ENCODE measurements around the gene FAM161A.

The FAM161A gene, protein sequence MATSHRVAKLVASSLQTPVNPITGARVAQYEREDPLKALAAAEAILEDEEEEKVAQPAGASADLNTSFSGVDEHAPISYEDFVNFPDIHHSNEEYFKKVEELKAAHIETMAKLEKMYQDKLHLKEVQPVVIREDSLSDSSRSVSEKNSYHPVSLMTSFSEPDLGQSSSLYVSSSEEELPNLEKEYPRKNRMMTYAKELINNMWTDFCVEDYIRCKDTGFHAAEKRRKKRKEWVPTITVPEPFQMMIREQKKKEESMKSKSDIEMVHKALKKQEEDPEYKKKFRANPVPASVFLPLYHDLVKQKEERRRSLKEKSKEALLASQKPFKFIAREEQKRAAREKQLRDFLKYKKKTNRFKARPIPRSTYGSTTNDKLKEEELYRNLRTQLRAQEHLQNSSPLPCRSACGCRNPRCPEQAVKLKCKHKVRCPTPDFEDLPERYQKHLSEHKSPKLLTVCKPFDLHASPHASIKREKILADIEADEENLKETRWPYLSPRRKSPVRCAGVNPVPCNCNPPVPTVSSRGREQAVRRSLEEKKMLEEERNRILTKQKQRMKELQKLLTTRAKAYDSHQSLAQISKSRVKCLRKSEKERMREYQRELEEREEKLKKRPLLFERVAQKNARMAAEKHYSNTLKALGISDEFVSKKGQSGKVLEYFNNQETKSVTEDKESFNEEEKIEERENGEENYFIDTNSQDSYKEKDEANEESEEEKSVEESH

GRCh38 chr2:61853847-61854563 is at the start of gene FAM161A:
Gene FAM161A (minus strand): TSS chr2:61854060. CDS start chr2:61854041, 19 bp downstream.
- Histone ChIP-seq H3K9ac (ENCODE audit: low read length) (peak within 1 kb of the TSS; percentile 75), H3K27ac (ENCODE audit: low read length) (peak within 1 kb of the TSS; percentile 71), H3K4me1 (ENCODE audit: low read length) (peaks cover 9% of the 10 kb centered on the region; the same call in 1 of the 2 replicates), H3K27me3 (replicated peaks; ENCODE audit: insufficient read depth, low read length) (no peaks in the 10 kb centered on the region), H3K36me3 (replicated peaks; ENCODE audit: insufficient read depth, low read length) (no peaks in the 10 kb centered on the region), H2AFZ (ENCODE audit: low read length) (peak within 1 kb of the TSS; percentile 99), H3K9me3 (replicated peaks; ENCODE audit: insufficient read depth, low read length) (no peaks in the 10 kb centered on the region), H3K79me2 (ENCODE audit: low read length) (no peaks in the 10 kb centered on the region), H3K4me3 (ENCODE audit: low read length) (peak within 1 kb of the TSS; percentile 85), H3F3A (ENCODE audit: insufficient read depth, low read length) (peaks cover 21% of the 10 kb centered on the region), H3K4me2 (ENCODE audit: low read depth, low read length) (peak within 1 kb of the TSS; percentile 92), H4K20me1 (ENCODE audit: insufficient read depth, low read length) (no peaks in the 10 kb centered on the region), H3K9me2 (replicated peaks; ENCODE audit: insufficient read depth, low read length) (no peaks in the 10 kb centered on the region)
- peak; percentile 93 for DNase-seq
- no peak for TF ChIP-seq EZH2phosphoT487 (IDR thresholded peaks at IDR 0.05; ENCODE audit: low read length)
- no peak for TF ChIP-seq CTCF (IDR thresholded peaks at IDR 0.05; ENCODE audit: low read length)
- no peak for TF ChIP-seq EZH2 (optimal IDR thresholded peaks at IDR 0.05; ENCODE audit: low read depth, low read length)

GRCh38 chr2:61900281-61900680 is 46.4 kb upstream of the FAM161A start:
- H2AFZ ChIP-seq (ENCODE audit: low read length): no peak overlapping the region
- H3K4me3 ChIP-seq (ENCODE audit: low read length): no peak overlapping the region
- no peaks in the 10 kb centered on the region for H4K20me1 ChIP-seq (ENCODE audit: insufficient read depth, low read length)
- no peaks in the 10 kb centered on the region for H3K9me3 ChIP-seq (replicated peaks; ENCODE audit: insufficient read depth, low read length)
- no peak overlapping the region for H3K27ac ChIP-seq (ENCODE audit: low read length)
- no peak for DNase-seq
- no peak for TF ChIP-seq EZH2phosphoT487 (IDR thresholded peaks at IDR 0.05; ENCODE audit: low read length)
- TF ChIP-seq EZH2 (optimal IDR thresholded peaks at IDR 0.05; ENCODE audit: low read depth, low read length): no peak
- TF ChIP-seq CTCF (IDR thresholded peaks at IDR 0.05; ENCODE audit: low read length): no peak
- H3F3A ChIP-seq (ENCODE audit: insufficient read depth, low read length): no peaks in the 10 kb centered on the region
- H3K4me1 ChIP-seq (ENCODE audit: low read length): no peaks in the 10 kb centered on the region
- H3K9ac ChIP-seq (ENCODE audit: low read length): no peak overlapping the region
- H3K36me3 ChIP-seq (replicated peaks; ENCODE audit: insufficient read depth, low read length): no peaks in the 10 kb centered on the region
- no peaks in the 10 kb centered on the region for H3K9me2 ChIP-seq (replicated peaks; ENCODE audit: insufficient read depth, low read length)
- no peak overlapping the region for H3K4me2 ChIP-seq (ENCODE audit: low read depth, low read length)
- H3K27me3 ChIP-seq (replicated peaks; ENCODE audit: insufficient read depth, low read length): no peaks in the 10 kb centered on the region
- H3K79me2 ChIP-seq (ENCODE audit: low read length): no peaks in the 10 kb centered on the region

DNA sequence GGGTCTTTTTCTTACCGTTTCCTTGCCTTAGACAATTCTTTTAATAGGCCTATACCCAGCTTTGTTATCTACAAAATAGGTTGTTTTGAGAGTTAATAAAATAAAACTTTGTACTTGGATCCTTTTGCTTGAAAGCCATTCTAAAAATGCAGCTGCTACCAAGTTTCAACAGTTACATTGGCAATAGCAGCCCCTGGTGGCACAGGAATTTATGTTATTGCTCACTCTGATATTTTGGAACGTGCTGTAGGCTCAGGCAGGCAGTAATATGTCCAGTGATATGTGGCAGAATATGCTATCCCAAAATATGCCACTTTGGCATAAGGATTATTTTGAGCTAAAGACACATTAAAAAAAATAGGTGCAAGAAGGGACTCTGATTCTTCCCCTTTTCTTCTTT is 45.0 kb upstream of the FAM161A start:
- Histone ChIP-seq H2AFZ (ENCODE audit: low read length) (no peak overlapping the region), H3F3A (ENCODE audit: insufficient read depth, low read length) (no peaks in the 10 kb centered on the region), H3K4me2 (ENCODE audit: low read depth, low read length) (no peak overlapping the region), H3K27ac (ENCODE audit: low read length) (no peak overlapping the region), H3K27me3 (replicated peaks; ENCODE audit: insufficient read depth, low read length) (no peaks in the 10 kb centered on the region), H3K9ac (ENCODE audit: low read length) (no peak overlapping the region), H3K36me3 (replicated peaks; ENCODE audit: insufficient read depth, low read length) (no peaks in the 10 kb centered on the region), H4K20me1 (ENCODE audit: insufficient read depth, low read length) (no peaks in the 10 kb centered on the region), H3K4me3 (ENCODE audit: low read length) (no peak overlapping the region), H3K79me2 (ENCODE audit: low read length) (no peaks in the 10 kb centered on the region), H3K9me3 (replicated peaks; ENCODE audit: insufficient read depth, low read length) (no peaks in the 10 kb centered on the region), H3K4me1 (ENCODE audit: low read length) (no peaks in the 10 kb centered on the region), H3K9me2 (replicated peaks; ENCODE audit: insufficient read depth, low read length) (no peaks in the 10 kb centered on the region)
- peak; percentile 44 for DNase-seq
- TF ChIP-seq EZH2phosphoT487 (IDR thresholded peaks at IDR 0.05; ENCODE audit: low read length) (no peak), CTCF (IDR thresholded peaks at IDR 0.05; ENCODE audit: low read length) (peak; percentile 60)
